Hematopoietic multipotent progenitor cell treated with erythropoietin and hydrocortisone succinate and interleukin-3 and kit ligand, for 6 days (in vitro differentiated cells): Measurements from ENCODE around the gene DAPK1.

ENCODE experiments used
- DNase-seq: peaks from one replicate; pipeline ENCODE4 v3.0.0-alpha.2; 2015

The DAPK1 gene

DNA sequence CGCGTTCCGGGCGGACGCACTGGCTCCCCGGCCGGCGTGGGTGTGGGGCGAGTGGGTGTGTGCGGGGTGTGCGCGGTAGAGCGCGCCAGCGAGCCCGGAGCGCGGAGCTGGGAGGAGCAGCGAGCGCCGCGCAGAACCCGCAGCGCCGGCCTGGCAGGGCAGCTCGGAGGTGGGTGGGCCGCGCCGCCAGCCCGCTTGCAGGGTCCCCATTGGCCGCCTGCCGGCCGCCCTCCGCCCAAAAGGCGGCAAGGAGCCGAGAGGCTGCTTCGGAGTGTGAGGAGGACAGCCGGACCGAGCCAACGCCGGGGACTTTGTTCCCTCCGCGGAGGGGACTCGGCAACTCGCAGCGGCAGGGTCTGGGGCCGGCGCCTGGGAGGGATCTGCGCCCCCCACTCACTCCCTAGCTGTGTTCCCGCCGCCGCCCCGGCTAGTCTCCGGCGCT is at the start of gene DAPK1:
TSS of gene DAPK1 (plus strand) at position 264 of the 442 bp plus-strand sequence. CDS start 1,211 bp downstream, outside the sequence.
- peak; percentile 79 for DNase-seq

DNA sequence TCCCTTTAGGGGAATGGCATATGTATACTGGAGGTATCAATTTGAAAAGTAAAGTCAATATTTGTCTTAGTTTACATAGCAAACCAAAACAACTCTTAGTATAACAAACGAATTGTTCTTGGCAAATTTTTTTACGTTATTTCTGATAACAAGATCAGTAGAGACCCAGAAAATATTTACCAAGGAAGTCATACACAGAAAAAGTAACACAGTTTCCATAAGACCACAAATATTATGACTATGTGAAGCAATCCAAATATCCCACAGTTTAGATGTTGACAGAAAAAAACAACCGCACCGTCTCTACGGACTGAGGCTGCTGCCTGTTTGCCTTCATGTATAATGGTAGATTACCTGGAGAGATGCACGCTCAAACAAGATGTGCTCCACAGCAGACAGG is 46.5 kb upstream of the DAPK1 start:
- DNase-seq: no peak

DNA sequence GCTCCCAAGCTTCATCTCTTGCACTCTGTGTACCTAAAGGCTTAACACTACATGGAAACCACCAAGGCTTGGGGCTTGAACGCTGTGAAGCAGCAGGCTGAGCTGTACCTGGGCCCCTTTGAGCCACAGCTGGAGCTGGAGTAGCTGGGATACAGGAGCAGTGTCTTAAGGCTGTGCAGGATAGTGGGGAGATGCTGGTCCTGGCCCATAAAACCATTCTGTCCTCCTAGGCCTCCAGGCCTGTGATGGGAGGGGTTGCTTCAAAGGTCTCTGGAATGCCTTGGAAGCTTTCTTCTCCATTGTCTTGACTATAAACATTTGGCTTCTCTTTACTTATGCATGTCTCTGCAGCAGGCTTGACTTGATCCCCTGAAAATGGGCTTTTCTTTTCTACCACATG is 42.3 kb upstream of the DAPK1 start:
- DNase-seq: no peak

DNA sequence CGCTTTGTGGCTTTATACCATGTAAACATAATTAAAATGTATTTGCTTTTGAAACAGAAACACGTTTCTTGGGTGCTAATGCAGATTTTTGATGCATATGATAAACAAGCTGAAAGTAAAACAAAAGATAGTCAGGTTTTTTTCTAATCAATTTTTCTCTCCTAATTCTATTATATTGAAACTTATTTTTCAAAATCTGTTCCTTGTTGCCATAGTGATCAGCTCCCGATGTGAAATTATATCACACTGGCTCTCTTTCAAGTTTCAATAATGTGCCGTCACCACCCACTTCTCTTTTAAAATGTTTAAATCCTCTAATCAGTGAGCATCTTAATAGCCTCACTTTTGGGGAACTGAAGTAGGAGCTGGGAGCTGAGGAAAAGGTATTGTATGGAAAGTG is 36.4 kb upstream of the DAPK1 start:
- no peak for DNase-seq

DNA sequence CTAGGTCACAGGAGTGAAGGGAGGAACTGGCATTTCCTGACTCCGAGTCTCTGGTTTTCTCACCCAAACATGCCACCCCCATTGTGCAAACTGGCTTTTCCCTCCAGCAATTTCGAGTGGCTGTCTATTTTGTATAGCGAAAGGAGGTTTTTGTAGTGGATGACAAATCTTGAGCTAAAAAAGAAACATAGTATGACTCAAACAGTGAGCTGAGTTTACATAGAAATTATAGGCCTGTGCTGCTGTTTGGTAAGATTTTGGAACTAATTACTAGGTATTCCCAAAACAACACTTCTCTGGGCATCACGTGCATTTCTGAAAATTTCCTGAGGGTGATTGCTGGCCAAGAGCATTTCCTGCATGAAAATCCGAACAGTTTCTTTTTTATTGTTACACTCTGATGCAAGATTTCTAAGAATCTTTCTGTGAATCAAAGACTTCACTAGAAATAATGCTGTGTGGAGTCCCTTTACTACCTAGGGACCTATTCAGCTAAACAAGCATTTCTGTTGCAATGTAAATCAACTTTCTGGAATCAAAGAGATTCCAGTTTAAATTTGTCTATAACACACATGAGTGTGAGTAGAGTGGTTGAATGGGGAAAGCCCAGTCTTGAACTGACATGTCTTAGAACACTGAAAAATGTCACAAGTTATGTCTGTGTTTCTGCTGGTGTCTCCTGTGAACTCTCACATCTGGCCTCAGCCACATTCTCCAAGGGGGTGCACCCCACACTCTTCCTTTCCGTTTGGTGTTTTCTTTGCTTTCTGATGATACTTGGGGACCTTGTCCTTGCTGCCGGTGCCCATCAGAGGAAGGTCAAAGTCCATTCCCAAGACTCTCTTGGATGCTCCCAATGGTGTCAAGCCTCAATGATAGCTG is 33.3 kb upstream of the DAPK1 start:
- no peak for DNase-seq

DNA sequence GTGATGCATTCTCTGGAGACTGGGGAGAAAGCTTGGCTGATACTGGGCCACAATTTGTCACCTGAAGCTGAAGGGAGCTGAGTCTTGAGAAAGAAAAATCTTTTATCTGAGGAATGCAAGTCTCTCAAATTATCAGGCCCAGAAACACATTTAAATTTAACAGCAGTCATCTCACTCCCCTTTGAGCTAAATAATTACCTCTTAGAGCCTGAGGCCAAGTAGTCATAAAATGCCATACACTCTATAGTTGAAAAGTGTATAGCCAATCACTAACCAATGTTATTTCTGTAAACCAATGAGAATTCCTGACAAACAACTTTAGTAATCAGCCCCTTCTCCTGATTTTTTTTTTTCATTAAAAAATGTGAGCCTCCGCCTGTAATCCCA is 32.7 kb upstream of the DAPK1 start:
- no peak for DNase-seq

DNA sequence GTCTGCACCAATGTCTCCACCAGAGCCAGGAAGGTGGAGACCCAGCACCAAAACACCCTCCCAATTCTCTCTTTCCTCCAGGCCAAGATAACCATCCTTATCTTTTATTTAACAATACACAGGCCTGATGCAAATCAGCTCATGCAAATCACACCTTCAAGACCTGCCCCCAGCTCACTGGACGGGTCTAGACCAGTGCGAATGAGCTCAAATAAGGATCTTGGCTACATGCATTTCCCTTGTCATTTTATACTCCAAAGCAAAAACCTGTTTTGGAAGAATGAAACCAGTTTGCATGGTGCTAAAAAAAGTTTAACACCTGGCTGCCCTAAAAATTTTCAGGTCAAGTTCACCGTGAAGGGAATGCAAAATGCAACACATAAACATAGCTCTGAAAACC is 31.9 kb upstream of the DAPK1 start:
- DNase-seq: no peak

DNA sequence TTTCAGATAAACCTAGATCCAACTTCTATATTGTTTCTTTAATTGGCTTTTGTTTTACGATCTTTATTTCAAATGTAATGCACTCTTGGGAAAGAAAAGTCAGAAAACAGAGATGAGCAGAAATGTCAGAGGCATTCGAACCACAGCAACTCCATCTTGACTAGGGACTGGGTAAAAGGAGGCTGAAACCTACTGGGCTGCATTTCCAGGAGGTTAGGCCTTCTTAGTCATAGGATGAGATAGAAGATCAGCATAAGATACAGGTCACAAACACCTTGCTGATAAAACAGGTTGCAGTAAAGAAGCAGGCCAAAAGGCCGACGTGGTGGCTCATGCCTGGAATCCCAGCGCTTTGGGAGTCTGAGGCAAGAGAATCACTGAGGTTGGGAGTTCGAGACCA is 30.5 kb upstream of the DAPK1 start:
- DNase-seq: no peak

DNA sequence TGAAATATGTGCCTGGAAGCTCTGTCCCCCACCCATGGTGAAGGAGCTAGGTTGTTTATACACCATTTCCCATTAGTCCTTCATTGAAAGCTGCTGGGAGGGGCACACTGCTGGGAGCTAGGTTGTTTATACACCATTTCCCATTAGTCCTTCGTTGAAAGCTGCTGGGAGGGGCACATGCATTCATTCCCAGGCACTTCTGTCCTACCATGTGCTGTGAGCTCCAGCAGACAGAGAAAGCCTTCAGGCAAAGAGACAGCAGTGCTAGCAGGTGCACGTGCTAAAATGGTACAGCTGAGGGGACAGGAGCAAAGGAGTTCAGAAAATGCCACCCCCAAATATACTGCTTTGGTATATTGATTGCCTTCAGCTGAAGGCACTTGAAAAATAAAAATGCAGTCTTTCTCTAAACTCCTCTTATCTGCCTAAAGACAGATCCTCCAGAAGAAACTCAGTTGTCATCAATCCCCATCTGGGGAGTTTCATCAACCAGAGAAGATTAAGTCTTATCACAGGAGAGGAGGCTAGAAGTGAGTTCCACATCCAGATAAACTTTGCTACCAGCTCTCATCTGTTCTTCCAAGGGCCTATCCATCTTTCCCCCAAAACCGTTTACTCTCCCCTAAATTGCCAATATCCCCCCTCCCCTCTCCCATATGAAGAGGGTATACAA is 27.7 kb upstream of the DAPK1 start:
- peak; percentile 53 for DNase-seq

DNA sequence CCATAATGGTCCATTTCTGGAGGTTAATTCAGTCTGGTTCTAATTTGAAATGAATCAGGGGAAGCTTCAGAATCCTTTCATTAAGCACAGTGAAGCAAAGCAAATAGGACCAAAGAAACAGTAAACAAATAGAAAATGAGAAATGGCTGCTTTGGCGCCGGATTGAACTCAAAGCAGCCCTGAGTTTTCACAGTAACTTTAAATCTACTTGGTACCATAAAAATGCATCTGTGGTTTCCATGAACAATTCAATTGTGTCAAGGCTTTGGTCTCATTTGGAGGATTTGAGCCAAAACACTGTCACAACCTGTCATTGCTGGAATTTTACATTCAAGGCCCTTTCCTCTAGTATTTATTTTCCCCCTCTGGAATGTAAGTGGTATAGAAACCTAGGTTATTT is 25.9 kb upstream of the DAPK1 start:
- DNase-seq: no peak

DNA sequence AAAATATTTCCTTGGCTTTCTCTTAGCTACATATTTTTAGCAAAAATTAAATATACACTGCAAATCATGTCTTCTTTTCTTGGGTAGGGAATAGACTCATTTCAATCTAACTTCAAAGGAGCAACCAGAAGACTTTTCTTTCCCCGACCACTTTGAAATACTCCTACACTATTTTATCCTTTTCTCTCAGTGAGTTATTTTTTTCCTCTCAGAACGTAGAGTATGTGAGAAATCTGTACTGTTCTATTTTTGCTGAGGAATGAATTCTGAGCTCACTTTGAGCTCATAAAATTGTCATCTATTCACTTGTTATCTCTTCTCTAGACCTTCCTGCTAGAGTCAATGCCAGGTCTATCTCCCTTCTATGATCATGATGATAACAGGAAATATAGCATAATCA is 22.2 kb upstream of the DAPK1 start:
- no peak for DNase-seq

DNA sequence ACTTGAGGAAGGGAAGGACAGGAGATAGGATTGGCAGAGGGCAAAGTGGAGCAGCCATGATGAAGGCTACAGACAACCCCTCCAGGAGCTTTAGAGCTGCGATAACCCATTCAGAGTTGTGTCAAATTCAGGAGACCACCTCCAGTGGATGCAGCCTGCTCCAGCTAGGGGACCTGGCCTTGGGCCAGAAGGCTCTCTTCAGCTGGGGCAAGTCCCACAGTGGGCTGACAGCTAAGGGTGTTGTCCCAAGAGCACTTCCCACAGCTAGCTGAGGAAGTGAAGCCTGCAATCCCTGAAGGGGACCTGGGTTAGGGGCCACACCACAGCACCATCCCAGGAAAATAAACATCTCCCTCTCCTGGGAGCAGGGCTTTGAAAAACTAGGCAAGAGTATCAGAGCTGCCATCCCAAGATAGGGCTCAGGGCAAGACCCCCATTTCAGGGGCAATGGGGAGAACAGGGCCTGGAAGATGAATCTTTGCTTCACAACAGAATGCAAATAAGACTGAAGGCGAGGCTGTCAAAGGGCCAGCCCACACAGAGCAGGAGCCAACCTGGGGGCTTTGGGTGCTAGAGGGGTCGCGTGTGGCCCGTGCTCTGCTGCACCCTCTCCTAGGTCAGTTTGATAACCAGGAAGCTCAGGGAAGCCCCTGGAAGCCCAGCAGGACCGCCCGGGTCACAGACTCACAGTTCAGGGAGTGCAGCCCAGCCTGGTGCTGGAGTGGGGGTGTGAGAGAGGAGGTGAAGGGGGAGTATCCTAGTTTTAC is 19.3 kb upstream of the DAPK1 start:
- DNase-seq: no peak

DNA sequence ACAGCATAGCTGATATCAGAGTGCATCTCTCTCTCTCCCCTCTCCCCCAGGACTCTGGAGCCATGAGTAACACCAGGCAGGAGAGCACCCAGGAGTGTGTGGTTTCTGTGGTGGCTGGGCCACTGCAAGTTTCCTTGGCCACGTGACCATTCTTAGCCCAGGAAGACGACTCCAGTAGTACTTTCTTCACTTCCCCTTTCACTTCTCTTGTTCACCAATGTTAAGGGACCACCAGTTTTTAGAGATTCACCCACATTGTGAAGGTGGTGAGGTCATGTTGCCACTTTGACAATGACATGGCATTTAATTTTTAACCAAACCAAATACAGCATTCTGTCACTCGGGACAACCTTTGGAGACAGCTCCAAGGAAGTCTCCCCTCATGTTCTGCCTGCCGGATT is 17.9 kb upstream of the DAPK1 start:
- DNase-seq: peak; percentile 84

DNA sequence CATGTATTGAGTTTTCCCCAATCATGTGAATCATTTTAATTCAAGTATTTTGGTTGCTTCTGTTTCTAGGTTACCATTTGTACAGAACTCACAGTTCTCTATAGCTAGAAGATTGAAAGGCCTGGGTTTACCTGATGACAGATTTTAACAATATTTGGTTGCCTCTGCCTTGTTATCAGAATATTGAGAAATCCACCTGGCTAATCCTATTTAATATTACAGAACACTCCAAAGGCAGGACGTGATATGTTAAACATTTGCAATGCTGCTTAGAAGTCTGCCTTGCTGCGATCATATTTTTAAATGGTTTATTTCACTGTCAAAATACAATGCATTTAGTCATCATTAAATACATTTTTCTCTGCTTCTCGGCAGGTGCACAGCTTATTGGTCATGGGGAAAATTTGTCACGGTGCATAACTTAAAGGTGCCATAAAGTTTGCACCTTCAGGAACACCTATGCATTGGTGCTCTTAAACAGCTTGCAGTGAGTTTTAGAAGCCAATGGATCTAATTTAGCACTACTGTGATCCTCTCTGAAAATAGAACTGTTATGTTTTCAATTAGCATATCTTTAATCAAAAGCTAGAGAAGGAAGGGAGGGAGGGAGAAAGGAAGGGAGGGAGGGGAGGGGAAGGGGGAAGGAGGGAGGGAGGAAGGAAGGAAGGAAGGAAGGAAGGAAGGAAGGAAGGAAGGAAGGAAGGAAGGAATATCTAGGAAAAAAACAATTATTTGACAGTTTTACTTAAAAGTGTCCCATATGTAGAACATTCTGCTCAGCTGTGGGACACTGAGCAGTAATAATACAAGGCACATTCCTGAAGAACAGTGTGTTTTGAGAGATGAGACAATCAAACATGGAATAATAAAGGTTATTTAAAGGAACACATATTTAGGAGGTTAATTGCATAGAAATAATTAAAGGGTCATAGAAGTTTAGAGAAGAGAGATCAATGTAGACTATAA is 15.5 kb upstream of the DAPK1 start:
- no peak for DNase-seq

DNA sequence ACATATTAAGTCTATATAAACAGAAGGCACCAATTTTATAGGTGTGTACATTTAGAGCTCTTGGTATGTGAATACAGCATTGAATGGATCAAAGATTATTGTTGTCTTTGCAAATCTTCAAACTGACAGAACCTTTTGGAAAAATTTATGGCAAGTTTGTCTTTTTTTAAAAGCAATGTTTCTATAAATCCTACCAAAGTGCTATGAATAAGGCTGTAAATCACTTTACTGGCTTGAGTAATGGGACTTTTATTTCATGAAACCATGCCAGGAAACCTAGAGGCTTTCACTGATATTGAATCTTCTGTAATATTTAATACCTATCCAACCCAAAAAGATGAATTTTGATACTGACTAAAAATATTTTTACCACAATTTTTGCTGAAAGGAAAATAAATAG is 7.4 kb upstream of the DAPK1 start:
- no peak for DNase-seq

DNA sequence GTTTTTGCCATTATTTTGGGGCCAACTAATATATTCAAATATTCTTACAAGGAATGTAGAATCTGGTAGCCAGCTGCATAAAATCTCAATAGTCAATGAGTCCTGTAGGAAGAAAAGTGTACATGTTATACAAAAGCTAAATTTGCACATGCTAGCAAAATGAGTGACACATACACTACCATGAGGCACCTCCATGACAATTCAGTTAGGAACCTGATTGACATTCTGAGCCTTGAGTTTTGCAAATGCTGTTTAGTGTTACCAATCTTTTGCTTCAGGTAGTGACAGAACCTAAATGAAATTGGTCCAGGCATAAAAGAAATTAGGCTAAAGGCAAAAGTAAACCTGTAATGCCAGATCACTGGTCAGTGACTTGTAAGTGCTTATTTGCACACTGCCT is 6.8 kb upstream of the DAPK1 start:
- no peak for DNase-seq

DNA sequence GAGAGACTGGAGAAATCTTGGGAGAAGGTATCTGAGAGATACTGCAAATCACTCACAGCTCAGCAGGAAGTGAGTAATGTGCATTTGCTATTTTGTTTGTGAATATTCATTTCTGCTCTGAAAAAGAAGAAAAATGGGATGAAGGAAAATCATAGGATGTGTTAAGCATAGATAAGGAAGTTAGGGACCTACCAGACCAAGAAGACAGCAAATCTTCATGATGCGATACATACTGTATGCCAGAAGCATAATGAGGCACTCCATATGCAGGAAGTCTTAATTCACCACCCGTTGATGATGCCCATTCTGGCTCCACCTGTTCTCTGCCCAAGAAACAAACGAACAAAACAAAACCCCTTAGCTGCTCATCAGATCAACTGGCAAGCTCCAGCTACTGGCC is 6.1 kb upstream of the DAPK1 start:
- no peak for DNase-seq

DNA sequence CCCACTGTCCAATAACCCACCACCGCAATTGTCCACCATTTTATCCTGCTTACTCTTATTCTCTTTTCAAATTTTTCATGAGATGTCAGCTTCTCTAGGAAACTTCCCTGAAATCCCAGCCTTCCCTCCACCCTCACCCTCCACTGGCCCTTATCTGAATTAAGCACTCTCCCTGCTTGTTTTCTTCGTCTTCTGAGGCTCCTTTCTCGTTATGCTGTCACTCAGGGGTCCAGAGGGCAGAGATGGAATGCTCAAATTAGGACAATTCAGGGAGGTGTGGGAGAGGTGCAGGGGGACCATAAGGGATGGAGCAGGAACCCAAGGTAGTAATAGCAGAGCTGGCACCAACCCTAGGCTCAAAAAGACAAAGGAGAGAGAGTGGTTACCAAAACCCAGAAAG is 5.0 kb upstream of the DAPK1 start:
- no peak for DNase-seq

DNA sequence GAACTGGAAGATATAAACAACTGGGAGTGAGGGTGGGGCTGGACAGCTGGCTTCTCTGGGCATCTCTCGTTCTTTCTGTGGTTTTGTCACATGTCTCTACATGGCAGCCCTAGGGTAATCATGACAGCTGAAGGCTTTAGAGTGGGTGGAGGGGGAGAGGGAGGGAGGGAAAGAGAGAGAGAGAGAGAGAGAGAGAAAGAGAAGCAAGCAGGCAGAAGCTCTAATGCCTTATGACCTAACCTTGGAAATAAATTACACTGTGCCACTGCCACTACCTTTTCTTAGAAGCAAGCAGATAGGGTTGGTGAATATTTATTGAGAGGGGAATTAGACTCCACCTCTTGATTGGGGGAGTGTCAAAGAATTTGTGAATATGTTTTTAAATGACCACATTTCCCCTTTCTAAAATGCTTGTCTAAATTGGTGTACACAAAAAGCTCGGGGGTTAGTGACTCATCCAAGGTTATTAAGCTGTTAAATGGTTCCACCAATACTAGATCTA is 2.6 kb upstream of the DAPK1 start:
- peak; percentile 95 for DNase-seq

DNA sequence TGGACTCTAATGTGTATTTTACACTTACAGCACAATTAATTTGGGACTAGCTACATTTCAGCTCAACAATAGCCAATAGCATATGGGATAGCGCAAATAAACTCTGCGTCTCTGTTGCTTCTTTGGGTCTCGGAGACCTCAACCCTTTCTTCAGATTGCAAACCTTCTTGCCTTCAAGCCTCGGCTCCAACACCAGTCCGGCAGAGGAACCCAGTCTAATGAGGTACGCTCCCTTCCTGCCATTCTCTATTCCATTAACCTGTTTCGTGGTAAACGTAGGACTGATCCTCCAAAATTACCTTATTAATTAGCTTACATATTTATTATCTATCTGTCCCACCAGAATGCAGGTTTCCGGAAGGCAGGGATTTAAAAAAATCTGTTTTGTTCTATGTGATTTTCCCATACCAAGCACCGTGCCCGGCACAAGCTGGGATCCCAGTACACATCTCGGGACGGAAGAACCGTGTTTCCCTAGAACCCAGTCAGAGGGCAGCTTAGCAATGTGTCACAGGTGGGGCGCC is 525 bp upstream of the DAPK1 start:
- DNase-seq: no peak

DNA sequence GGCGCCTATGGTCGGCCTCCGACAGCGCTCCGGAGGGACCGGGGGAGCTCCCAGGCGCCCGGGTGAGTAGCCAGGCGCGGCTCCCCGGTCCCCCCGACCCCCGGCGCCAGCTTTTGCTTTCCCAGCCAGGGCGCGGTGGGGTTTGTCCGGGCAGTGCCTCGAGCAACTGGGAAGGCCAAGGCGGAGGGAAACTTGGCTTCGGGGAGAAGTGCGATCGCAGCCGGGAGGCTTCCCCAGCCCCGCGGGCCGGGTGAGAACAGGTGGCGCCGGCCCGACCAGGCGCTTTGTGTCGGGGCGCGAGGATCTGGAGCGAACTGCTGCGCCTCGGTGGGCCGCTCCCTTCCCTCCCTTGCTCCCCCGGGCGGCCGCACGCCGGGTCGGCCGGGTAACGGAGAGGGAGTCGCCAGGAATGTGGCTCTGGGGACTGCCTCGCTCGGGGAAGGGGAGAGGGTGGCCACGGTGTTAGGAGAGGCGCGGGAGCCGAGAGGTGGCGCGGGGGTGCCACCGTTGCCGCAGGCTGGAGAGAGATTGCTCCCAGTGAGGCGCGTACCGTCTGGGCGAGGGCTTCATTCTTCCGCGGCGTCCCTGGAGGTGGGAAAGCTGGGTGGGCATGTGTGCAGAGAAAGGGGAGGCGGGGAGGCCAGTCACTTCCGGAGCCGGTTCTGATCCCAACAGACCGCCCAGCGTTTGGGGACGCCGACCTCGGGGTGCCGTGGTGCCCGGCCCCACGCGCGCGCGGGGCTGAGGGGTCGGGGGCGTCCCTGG is 561 bp downstream of the DAPK1 start:
- peak; percentile 64 for DNase-seq
